CD4-positive, alpha-beta T cell treated with Interleukin-17A for 1 hour (primary cell): ENCODE results near the gene ZNF784.
A peak's percentile ranks its signal among the peaks of the same experiment; 100 is the strongest.

ENCODE experiments used
- DNase-seq: peaks from one replicate; pipeline ENCODE4 v3.0.0-alpha.2; 2020

Gene ZNF784, protein sequence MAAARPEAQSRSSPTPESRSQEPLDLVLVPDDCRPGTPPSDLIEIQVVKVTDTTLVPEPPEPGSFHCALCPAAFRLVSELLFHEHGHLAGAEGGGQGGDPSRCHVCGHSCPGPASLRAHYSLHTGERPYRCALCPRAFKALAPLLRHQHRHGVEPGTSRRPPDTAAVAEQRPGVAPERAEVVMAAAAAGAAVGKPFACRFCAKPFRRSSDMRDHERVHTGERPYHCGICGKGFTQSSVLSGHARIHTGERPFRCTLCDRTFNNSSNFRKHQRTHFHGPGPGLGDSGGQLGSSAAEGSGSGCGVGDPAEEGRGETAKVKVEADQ

DNA sequence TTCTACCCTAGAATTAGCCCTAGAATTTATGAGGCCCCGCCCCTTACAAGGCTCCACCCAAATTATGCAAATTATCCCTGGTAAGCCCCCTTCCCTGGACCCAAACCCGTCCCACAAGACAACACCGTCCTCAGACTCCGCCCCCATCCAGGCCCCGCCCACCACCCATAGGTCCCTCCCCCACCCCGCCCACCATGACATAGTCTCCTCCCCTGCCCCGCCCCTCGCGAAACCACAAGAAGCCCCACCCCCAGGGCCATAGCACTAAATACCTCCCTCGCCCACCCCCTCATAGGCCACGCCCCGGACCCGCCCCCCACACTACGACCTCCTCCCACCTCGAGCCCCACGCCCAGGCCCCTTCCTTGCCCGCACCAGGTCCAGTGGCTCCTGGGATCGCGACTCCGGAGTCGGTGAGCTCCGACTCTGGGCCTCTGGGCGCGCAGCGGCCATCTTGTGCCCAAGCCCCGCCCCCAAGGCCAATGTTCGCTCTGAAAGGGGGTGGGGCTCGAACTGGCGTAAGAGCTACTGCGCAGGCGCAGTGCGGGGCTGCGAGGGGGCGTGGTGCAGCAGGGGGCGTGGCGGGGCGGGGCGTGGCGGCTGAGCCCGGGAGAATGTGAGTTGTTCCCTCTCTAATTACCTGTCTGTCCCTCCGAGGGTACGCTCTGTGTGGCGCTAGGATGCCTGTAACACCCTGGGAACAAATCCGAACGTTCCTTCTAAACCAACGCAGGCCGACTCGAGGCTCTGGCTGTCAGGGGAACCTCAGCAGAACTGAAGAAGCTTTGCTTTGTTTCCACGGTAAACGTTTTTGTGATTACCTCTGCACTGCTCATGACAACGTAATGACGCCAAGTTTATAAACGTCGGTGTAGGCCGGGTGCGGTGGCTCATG, at the start of gene ZNF784:
TSS of gene ZNF784 (minus strand) at position 458 of the 895 bp plus-strand sequence. CDS start at position 453, 5 bp downstream.
- peak; percentile 91 for DNase-seq

DNA sequence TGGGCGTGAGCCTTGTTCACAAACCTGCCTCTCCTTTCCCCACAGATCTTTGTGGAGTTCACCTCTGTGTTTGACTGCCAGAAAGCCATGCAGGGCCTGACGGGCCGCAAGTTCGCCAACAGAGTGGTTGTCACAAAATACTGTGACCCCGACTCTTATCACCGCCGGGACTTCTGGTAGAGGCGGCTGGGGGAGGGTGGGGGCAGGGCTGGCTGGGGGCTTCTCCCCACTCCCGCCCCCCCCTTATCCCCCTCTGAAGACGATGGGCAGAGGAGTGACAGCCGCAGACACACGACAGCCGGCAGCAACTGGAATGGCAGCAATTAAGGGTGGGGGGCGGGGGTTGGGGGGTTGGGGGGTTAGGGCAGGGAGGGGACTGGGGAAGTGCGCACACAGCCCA, 49.5 kb upstream of the ZNF784 start:
- DNase-seq: no peak

DNA sequence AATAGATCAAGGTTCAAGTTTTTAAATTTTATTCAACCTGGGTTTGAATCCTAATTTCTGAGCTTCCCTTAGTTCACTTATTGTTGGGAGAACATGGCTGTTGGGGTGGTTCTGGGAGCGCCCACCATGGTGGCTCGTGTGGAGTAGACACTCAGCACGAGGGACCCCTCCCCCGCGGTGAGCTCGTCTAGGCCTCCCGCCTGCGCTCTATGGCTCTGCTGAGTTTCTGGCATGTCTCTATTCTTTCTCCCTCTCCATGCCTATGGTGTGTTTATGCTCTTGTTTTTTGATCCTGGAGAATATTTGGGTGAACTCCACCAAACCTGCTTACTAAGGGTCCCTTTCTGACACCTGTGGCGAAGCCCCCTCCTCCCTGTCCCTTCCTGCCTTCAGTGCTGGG, 49.1 kb upstream of the ZNF784 start:
- DNase-seq: no peak

DNA sequence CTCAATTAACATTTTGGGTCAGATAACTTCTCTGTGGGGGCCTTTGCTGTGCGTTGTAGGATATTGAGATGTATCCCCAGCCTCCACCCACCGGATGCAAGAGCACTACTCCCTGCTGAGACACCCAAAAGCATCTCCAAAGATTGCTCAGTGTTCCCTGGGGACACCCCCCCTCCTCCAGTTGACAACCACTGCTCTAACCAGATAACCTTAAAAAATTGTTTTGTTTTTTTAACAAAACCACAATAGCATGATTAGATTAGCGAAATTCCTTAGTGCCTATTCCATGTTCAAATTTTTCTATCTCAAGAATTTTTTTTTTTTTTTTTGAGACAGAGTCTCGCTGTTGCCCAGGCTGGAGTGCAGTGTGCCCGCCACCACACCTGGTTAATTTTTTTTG, 48.1 kb upstream of the ZNF784 start:
- DNase-seq: no peak

DNA sequence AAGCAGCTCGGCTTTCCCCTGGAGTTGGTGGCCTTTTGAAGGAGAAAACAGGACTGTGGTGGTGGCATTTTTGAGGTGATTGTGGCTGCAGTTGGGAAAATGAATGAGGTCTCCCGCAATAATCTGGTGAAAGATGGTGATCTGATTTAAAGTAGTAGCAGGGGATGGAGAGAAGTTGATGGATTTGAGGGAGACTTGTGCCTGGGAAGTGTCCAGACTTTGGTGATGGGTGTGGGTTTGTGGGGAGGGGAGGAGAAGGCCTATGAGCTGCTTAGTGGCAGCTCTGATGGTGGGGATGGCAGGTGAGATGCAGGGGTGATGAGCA, 46.6 kb upstream of the ZNF784 start:
- no peak for DNase-seq

DNA sequence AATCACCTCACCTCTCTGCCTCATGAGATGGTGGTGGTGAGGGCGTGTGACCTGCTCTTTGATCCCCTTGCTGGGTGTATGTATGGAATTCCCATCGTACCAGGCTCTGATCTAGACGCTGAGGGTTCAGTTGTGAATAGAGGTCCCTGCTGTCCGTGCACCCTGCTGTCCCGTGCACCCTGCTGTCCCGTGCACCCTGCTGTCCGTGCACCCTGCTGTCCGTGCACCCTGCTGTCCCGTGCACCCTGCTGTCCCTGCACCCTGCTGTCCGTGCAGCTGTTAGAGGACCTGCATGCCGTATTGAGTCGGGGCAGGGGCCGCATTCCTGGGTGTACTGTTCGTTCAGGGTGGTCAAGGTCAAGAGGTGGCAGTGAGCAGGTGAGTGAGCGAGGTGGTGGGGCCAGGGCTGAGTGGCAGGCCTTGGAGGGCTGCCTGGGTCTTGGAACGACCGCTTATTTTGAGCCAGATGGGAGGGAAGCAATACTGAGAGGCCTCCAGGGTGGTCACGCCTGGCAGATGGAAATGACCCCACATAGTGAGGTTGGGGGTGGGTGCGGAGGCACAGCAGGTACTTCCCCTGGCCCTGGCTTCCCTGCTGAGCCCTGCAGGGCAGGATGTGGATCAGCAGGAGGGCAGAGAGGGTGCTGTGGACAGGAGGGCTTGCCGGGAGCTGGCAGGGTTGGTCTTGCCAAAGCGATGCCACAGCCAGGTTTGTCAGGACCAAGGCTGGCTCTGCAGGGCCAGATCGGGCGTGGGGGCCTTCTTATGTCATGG, 46.1 kb upstream of the ZNF784 start:
- no peak for DNase-seq

DNA sequence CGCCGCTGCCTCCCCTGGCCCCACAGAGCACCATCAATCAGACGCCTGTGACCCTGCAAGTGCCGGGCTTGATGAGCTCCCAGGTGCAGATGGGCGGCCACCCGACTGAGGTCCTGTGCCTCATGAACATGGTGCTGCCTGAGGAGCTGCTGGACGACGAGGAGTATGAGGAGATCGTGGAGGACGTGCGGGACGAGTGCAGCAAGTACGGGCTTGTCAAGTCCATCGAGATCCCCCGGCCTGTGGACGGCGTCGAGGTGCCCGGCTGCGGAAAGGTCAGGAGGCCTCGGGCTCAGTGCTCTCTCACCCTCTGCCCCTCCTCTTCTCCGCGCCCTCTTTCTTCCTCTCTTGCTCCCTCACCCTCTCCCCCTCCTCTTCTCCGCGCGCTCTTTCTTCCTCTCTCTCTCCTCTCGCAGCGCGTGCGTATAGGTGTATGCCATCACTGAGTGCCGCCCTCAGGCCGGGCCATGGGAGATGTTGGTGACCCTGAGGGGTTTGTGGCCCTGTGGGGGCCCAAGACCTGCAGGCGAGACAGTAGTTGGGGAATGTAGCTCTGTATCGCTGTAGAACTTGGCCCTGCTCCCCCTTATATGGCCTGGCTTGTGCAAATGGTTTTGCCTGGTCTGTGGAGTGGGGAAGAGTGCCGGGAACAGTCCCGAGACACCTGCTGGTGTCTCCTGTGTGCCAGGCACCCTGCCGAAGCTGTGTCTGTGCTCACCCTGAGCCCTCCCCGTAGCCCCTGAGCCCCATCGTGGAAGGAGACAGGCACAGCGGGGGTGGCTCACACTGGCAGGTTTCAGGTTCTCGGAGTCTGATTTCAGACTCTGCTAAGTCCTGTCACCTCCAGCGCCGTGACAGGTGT, 45.3 kb upstream of the ZNF784 start:
- DNase-seq: no peak

DNA sequence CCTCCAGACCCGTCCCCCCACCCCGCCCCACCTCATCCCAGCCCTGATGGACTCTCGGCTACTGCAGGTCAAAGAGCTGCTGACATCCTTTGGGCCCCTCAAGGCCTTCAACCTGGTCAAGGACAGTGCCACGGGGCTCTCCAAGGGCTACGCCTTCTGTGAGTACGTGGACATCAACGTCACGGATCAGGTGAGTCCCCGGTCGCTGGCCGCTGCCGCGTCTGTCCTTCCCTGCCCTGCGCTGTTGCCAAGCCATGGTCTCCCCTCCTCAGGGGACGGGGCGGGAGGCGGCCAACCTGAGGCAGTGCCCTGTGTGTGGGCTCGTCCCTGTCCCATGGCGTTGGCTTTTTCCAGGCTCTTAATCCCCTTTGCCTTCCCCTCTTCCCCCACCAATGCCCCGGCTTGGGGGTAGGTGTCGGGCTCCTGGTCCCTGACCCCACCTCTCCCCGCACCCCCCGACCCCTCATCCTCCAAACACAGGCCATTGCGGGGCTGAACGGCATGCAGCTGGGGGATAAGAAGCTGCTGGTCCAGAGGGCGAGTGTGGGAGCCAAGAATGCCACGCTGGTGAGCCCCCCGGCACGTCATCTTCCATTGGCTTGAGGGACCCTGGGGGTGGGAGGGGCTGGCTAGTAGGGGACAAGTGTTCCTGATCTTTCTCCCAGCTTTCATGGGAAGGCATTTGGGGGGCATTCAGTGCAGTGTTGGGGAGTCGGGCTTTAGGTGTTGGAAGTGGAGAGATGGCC, 44.4 kb upstream of the ZNF784 start:
- DNase-seq: no peak

DNA sequence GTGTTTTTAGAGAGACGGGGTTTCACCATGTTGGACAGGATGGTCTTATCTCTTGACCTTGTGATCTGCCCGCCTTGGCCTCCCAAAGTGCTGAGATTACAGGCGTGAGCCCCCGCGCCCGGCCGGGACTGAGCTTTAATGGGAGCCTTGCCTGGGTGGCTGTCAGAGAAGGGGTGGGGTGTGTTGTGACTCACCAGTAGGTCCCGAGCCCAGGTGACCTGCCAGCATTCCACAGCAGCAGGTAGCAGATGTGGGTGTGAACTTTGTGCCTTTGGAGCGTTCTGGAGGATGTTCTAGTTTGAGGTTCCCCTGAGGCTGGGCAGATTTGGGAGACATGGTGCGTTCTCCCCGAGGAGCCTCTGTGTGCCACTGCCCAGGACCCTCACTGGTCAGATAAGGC, 43.6 kb upstream of the ZNF784 start:
- no peak for DNase-seq

DNA sequence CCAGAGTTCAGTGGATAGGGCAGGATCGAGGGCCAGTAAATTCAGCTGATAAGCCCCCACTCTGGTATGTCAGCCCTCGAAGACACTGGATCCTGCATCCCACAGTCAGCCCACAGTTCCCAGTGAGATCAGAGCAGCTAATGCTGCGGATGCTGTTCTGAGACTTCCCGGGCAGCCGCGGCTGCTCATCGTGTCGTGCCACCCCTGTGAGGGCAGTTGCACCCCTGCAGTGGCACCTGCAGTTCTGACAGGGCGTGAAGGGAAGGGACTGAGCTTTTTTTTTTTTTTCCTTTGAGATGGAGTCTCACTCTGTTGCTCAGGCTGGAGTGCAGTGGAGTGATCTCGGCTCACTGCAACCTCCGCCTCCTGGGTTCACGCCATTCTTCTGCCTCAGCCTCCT, 43.1 kb upstream of the ZNF784 start:
- DNase-seq: no peak

DNA sequence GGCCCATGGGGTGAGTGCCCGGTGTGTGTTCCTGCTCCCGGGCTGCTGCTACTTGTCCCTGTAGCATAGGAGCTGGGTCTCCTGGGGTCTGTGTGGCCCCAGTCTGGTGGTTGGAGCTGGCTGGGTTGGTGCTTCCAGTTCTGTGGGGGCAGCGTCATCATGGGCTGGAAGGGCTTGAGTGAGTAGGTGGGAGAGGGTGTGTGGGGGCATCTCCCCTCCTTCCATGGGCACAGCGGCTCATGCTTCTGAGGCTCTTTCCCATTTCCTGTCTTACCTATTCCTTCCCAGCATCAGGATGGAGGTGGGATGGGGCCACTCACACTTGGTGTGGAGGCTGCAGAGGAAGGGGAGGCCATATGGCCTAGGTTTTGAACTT, 42.6 kb upstream of the ZNF784 start:
- no peak for DNase-seq

DNA sequence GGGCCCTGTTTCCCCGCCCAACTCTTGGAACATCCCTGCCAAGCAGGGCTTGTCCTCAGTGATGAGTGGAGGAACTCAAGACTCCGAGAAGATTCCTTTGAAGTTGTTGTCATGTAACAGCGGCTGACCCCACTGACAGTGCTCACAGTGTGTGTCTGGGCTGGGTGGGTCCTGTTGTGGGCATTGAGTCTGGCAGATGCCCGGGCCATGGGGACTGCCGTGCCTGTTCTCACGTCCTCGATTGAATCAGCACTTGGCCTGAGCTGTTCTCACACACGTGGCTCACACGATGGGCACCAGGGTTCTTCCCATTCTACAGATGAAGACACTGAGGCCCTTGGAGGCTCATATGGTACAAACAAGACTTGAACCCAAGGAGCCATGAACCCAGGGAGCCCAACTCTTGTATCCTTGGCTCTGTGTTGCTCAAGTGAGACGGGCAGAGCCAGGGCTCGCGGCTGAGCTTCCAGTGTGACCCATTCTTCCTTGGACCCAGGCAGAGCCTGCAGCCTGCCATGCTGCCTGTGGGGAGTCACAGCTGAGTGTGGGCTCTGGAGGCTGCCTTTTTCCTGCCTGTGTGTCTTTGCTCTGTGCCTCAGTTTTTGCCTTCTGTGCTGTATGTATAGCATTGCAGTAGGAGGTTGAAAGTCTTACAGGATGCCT, 42.1 kb upstream of the ZNF784 start:
- no peak for DNase-seq

DNA sequence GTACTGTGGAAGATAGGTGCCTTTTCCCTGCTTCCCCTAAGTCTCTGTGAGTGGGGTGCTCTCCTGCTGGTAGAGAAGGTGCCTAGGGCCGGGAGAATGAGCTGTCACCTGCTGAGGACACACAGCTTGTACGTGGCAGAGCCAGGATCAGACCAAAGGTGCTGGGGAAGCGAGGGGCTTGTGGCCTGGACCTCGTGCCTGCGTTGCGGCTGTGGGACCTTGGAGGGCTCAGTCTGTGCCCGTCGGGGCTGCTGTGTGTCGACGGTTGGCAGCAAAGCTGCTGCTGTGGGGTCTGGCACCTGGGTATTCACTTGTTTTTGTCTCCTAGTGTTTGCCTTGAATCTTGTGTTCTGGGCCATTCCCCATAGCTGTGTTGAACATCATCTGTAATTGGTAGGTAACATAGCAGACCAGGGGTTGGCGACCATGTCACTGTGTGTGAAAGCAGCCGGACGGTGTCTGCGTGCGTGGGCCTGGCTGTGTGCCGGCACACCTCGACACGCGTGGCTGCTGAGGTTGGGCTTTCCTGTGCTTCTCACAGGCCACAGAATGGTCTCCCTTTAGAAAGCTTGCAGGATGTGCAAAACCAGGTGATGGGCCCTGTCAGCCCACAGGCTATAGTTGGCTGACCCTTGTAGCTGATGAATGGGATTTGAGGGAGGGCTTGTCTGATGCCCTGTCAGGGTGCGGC, 39.6 kb upstream of the ZNF784 start:
- DNase-seq: no peak

DNA sequence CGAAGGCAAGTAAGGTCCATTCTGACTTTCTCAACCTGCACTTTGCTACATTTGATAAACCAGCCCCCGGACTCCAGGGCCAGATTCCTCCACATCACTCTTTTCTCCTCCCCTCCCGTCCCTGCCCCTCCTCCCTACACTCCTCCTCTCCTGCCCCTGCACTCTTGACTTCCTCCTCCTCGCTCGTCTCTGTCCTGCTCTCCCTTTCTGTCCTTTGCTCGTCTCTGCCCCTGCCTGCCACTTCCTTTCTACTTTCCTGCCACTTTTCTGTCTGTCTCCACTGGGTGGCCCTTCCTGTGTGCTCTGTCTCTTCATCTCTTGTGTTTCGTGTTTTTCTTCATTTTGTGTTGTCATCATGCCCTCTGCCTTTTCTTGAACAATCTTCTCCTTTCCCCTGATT, 37.5 kb upstream of the ZNF784 start:
- no peak for DNase-seq

DNA sequence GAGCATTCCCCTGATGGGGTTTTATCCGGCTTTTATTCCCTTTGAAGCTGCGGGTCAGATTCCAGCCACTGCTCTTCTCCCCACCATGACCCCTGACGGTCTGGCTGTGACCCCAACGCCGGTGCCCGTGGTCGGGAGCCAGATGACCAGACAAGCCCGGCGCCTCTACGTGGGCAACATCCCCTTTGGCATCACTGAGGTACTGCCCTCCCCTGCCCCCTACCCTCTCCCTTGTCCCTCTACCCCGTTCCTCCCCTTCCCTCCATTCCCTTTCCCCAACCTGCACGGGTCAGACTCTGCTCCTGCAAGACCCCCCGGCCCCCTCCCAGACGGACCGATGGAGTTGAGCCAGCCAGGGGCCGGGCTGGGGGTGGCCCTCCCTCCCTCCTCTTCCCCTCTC, 36.6 kb upstream of the ZNF784 start:
- DNase-seq: no peak

DNA sequence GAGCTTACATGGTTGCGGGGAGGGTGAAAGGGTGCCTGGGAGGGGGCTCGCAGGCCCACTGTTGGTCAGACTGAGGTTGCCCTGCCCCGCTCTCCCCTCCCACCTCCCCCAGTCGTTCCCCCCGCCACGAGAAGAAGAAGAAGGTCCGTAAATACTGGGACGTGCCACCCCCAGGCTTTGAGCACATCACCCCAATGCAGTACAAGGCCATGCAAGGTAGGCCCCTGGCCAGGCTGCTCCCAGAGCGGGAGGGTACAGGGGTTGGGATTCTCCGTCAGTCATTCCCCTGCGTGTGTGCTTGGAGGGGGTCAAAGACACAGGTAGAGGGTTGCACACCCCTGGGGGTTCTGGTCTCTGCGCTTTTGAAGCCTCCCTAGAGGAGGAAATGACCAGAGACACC, 36.0 kb upstream of the ZNF784 start:
- DNase-seq: no peak

DNA sequence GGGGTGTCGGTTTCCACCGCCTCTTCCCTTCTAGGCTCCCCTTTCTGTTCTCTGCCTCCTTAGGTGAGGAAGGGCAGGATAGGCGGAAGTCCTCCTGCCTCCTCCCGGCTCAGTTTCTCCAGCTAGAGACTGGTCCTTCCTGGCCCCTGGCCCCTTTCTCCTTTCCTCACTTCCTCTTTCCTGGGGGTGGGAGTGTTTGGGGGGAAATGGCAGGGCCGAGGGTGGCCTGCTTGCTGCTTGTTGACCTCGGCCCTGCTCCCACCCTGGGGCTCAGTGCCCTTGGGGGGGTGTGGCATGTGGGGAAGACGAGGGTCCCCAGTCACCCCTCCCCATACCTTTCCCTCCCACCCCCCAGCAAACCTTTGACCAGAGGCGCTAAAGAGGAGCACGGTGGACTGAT, 35.5 kb upstream of the ZNF784 start:
- DNase-seq: no peak

DNA sequence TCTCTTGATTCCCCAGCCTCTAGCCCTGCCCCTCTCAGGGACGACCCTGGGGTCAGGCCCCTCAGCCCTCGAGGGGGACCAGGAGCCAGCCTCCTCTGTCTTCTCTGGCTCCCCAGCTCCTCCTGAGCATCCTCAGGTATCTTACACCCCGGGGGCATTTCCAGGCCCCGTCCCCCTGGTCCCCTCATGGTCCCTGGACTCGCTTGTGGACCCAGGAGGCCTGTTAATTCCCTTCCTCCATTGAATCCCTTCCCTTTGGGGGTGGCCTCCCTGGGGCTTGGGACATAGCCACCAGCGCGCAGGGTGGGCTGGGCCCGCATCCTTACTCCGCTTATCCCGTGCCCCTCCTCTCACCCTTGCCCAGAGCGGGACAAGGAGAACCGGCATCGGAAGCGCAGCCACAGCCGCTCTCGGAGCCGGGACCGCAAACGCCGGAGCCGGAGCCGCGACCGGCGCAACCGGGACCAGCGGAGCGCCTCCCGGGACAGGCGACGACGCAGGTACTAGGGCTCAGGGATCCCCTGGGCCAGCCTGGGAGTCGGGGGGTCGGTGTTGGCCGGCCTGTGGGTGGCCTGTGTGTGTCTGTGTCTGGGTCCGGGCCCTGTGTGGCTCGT, 34.6 kb upstream of the ZNF784 start:
- no peak for DNase-seq

DNA sequence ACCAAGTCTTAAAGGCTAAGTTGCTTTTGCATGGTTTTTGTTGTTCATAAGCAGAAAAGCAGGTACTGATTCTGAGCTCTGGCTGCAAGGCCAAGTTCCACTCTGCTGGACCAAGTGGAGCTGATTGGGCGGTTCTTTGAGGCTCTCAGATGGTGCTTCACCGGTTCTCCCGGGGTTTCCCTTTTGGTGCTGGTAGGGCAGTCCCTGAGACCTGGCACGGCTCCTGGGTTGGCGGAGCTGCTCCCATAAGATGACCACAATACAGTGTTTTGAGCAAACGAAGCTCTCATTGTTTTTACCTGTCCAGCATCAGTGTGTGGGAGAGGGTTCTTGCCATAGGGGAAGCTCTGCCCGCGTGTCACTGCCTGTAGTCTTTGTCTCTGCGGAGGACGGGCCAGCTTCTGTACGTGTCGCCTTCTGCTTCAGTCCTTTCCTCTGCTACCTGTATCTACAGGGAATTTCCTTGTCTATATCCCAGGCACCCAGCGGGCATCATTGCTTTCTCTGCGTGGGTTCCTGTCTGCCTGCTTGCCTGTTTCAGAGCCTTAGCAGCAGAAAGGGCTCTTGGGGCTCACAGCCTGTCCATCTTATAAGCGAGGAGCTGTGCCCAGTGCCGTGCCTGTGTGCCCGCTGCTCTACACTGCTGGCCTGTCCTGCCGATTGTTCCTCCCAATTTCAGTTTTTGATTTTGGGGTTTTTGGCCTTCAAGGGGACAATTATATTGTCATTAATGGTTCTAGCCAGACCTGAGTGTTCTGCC, 32.8 kb upstream of the ZNF784 start:
- no peak for DNase-seq

DNA sequence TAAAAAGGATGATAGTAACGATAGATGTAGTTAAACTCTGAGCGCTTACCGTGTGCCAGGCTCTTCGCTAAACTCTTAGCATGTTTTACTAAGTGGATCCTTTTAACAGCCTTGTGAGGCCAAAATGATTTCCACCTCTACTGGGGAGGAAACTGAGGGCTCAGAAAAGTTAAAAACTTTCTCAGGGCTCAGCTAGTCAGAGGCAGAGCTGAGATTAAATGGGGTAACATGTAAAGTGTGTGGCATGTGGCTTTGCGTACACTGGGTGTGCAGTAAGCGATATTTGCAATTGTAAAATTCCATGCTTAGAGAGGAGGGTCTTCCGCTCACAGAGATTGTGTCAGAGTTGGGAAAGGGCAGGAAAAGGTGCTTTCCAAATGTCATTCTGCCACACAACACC, 32.2 kb upstream of the ZNF784 start:
- DNase-seq: no peak
